ENCODE data around the gene HDAC11. TPM values are rescaled to one million over a fixed set of nuclear protein-coding genes. Genes with fewer than 3 reads are reported as not detected.

HDAC11 gene
- total RNA-seq, 6 donors from 2014 or later = 11.5 to 28.1 (median 18.0) TPM

GRCh38 chr3:13480340-13481318, 523 bp downstream of the HDAC11 start:
- no peak for TF ChIP-seq EP300 (IDR thresholded peaks at IDR 0.05)
- TF ChIP-seq POLR2AphosphoS5 (IDR thresholded peaks at IDR 0.05) = no peak
- no peak for TF ChIP-seq POLR2A (IDR thresholded peaks at IDR 0.05)
- TF ChIP-seq CTCF (IDR thresholded peaks at IDR 0.05) = no peak
- peak in 1 of 2 donors; percentile 41 for DNase-seq
- H3K27ac ChIP-seq = peak overlapping the region; percentile 65 to 95 (median 90)
- no peaks in the 10 kb centered on the region for H3K9me3 ChIP-seq
- H3K36me3 ChIP-seq = peaks cover 0 to 3% (median 0%) of the 10 kb centered on the region in 4 donors
- ATAC-seq (ENCODE audit: low FRiP score in 2 of 2) = peak in 1 of 2 donors; percentile 36
- 53 to 100% methylated on average over 4 to 20 of the region's 70 CpGs for WGBS, 2 donors
- peaks cover 27 to 32% (median 29%) of the 10 kb centered on the region in 4 donors for H3K4me1 ChIP-seq
- H3K27me3 ChIP-seq = no peaks in the 10 kb centered on the region
- H3K4me3 ChIP-seq = peak overlapping the region; percentile 5 to 89 (median 81)

GRCh38 chr3:13482106-13482690, 2.1 kb downstream of the HDAC11 start:
- no peak for ATAC-seq (ENCODE audit: low FRiP score in 2 of 2)

GRCh38 chr3:13483286-13483685, 3.2 kb downstream of the HDAC11 start:
- ATAC-seq (ENCODE audit: low FRiP score in 2 of 2) (no peak), DNase-seq (peak in 1 of 2 donors; percentile 82)
- no peaks in the 10 kb centered on the region for H3K9me3 ChIP-seq
- no peak overlapping the region for H3K27ac ChIP-seq
- peaks cover 0 to 3% (median 0%) of the 10 kb centered on the region in 4 donors for H3K36me3 ChIP-seq
- H3K4me1 ChIP-seq = peaks cover 27 to 35% (median 32%) of the 10 kb centered on the region in 4 donors
- H3K4me3 ChIP-seq = no peak overlapping the region
- TF ChIP-seq POLR2AphosphoS5 (IDR thresholded peaks at IDR 0.05) (no peak), POLR2A (IDR thresholded peaks at IDR 0.05) (no peak)
- WGBS, 2 donors = 94 to 96% methylated on average over 6 to 7 of the region's 7 CpGs
- no peaks in the 10 kb centered on the region for H3K27me3 ChIP-seq

More at GRCh38 chr3:13482106-13482690, 2.1 kb downstream of the HDAC11 start:
- H3K9me3 ChIP-seq = no peaks in the 10 kb centered on the region
- H3K4me1 ChIP-seq = peaks cover 27 to 35% (median 32%) of the 10 kb centered on the region in 4 donors
- TF ChIP-seq POLR2AphosphoS5 (IDR thresholded peaks at IDR 0.05) (no peak), CTCF (IDR thresholded peaks at IDR 0.05) (no peak), POLR2A (IDR thresholded peaks at IDR 0.05) (no peak), EP300 (IDR thresholded peaks at IDR 0.05) (no peak)
- H3K4me3 ChIP-seq = no peak overlapping the region
- 95 to 98% methylated on average over 10 of the region's 10 CpGs for WGBS, 2 donors
- H3K27ac ChIP-seq = no peak overlapping the region
- DNase-seq = no peak
- H3K36me3 ChIP-seq = peaks cover 0 to 3% (median 0%) of the 10 kb centered on the region in 4 donors
- H3K27me3 ChIP-seq = no peaks in the 10 kb centered on the region

GRCh38 chr3:13483988-13484695, 4.0 kb downstream of the HDAC11 start:
- Histone ChIP-seq H3K27ac (peak overlapping the region; percentile 66 to 77 (median 67)), H3K36me3 (peaks cover 0 to 3% (median 0%) of the 10 kb centered on the region in 4 donors), H3K9me3 (no peaks in the 10 kb centered on the region), H3K4me3 (no peak overlapping the region), H3K27me3 (no peaks in the 10 kb centered on the region), H3K4me1 (peaks cover 23 to 31% (median 27%) of the 10 kb centered on the region in 4 donors)
- TF ChIP-seq CTCF (IDR thresholded peaks at IDR 0.05) = no peak
- no peak for TF ChIP-seq POLR2AphosphoS5 (IDR thresholded peaks at IDR 0.05)
- TF ChIP-seq EP300 (IDR thresholded peaks at IDR 0.05) = no peak
- no peak for TF ChIP-seq POLR2A (IDR thresholded peaks at IDR 0.05)
- ATAC-seq (ENCODE audit: low FRiP score in 2 of 2) (no peak), DNase-seq (no peak)
- WGBS, 2 donors = 81% methylated on average over 21 of the region's 21 CpGs

Data from upper lobe of left lung (tissue), 6 donors.